Measurements from ENCODE around the gene ATG2B. TPM values are rescaled to one million over a fixed set of nuclear protein-coding genes. Genes with fewer than 3 reads are reported as not detected.

Gene ATG2B
- total and polyA plus RNA-seq, 2 donors (not counting 1 experiment from before 2014, with no cell fraction given) = 8.1 to 39.6 TPM

DNA sequence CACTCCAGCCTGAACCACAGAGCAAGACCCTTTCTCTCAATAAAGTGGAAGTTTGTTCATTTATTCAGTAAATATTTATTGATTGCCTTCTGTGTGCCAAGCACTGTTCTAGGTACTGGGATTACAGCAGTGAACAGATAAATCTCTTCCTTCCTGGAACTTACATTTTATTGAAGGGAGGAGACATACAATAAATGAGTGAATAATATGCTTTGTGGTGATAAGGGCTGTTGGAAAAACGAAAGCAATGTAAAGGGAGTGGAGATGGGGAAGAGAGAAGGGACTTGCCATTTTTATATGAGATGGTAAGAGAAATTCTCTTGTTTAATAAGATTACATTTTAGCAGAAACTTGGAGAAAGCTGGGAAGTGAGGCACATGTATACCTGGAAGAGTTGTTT is 1.8 kb upstream of the ATG2B start:
- Mint-ChIP-seq H3K4me1 (peaks cover 47% of the 10 kb centered on the region), H3K27me3 (no peaks in the 10 kb centered on the region), H3K4me3 (peak overlapping the region; percentile 89), H3K27ac (peak overlapping the region; percentile 32), H3K9me3 (ENCODE audit: insufficient read depth) (no peaks in the 10 kb centered on the region)
- ChIA-PET POLR2A (no interaction called here), CTCF (no interaction called here)
- intact Hi-C loops (cut with micrococcal nuclease) = no loop called here
- H3K4me2 ChIP-seq (replicated peaks; ENCODE audit: low read depth, low read length, poor library complexity, severe bottlenecking) = peak overlapping the region; percentile 97
- peaks cover 93% of the 10 kb centered on the region for H3K79me2 ChIP-seq (ENCODE audit: control insufficient read depth, insufficient read depth, low read length)
- H3K9ac ChIP-seq (ENCODE audit: low read length) = no peak overlapping the region
- H3K27ac ChIP-seq (ENCODE audit: low read length in 2 of 2) = no peak overlapping the region
- H3K27me3 ChIP-seq (replicated peaks in 1 of 4; ENCODE audit: control extremely low read depth in 1 of 4, control insufficient read depth in 3 of 4, insufficient read depth in 4 of 4, low read length in 3 of 4) = no peaks in the 10 kb centered on the region
- no peak for DNase-seq
- no peaks in the 10 kb centered on the region for H3K36me3 ChIP-seq (replicated peaks in 1 of 2; ENCODE audit: control extremely low read depth in 1 of 2, control insufficient read depth in 1 of 2, extremely low read depth in 1 of 2, insufficient read depth in 2 of 2, low read length in 1 of 2)
- peaks cover 25 to 28% of the 10 kb centered on the region in 2 donors for H3K4me1 ChIP-seq (ENCODE audit: control insufficient read depth in 2 of 2, insufficient read depth in 2 of 2, low read length in 2 of 2)
- no peak for ATAC-seq (ENCODE audit: low read depth)
- no CpG with 5 or more reads among the region's 1 CpG for WGBS (ENCODE audit: insufficient coverage)
- no peak overlapping the region for H2AFZ ChIP-seq (ENCODE audit: insufficient read depth, low read depth, low read length, poor library complexity, severe bottlenecking)
- no peak overlapping the region for H3K4me3 ChIP-seq (ENCODE audit: control extremely low read depth in 1 of 5, extremely low read depth in 1 of 5, insufficient read depth in 1 of 5, low read depth in 2 of 5, low read length in 4 of 5)
- no peaks in the 10 kb centered on the region for H3K9me3 ChIP-seq (ENCODE audit: control extremely low read depth in 1 of 3, control insufficient read depth in 2 of 3, insufficient read depth in 1 of 3, low read length in 2 of 3)
- peaks cover 29% of the 10 kb centered on the region for H4K20me1 ChIP-seq (ENCODE audit: control insufficient read depth, insufficient read depth, low read length, poor library complexity, severe bottlenecking)
- TF ChIP-seq, protein P1, sequence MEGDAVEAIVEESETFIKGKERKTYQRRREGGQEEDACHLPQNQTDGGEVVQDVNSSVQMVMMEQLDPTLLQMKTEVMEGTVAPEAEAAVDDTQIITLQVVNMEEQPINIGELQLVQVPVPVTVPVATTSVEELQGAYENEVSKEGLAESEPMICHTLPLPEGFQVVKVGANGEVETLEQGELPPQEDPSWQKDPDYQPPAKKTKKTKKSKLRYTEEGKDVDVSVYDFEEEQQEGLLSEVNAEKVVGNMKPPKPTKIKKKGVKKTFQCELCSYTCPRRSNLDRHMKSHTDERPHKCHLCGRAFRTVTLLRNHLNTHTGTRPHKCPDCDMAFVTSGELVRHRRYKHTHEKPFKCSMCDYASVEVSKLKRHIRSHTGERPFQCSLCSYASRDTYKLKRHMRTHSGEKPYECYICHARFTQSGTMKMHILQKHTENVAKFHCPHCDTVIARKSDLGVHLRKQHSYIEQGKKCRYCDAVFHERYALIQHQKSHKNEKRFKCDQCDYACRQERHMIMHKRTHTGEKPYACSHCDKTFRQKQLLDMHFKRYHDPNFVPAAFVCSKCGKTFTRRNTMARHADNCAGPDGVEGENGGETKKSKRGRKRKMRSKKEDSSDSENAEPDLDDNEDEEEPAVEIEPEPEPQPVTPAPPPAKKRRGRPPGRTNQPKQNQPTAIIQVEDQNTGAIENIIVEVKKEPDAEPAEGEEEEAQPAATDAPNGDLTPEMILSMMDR (IDR thresholded peaks at IDR 0.05) = no peak
- no peak for TF ChIP-seq EZH2 (IDR thresholded peaks at IDR 0.05; ENCODE audit: borderline replicate concordance, insufficient read depth, low read depth, low read length, poor library complexity, severe bottlenecking)

DNA sequence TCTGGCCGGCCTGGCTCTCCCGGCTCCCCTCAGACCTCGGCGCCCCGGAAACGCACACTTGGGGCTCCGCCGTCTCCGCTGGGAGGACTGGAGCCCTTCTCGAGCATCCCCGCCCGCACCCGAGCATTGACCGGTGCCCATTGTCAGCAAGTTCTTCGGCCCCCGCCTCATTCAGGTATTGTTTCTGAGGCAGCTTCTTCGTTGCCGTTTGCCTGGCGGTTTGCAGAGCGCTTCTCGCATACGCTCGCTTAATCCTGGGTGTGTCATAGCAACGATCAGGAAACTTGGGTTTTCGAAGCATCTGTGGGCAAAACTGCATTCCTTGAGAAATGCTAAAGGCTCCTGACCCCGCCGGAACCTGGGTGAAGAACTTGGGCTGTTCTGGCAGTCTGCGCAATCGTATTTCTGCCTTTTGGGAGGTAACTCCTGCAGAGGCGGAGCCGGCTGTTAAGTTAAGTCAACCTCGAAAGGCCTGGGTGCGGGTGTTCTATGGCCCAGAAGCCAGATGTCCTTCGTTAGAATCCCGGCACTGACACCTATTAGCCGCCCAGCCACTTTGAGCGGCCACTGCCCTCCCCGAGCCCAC is 703 bp upstream of the ATG2B start:
- H3K27me3 ChIP-seq (replicated peaks in 1 of 4; ENCODE audit: control extremely low read depth in 1 of 4, control insufficient read depth in 3 of 4, insufficient read depth in 4 of 4, low read length in 3 of 4) = no peaks in the 10 kb centered on the region
- peaks cover 93% of the 10 kb centered on the region for H3K79me2 ChIP-seq (ENCODE audit: control insufficient read depth, insufficient read depth, low read length)
- DNase-seq (no peak), ATAC-seq (ENCODE audit: low read depth) (no peak)
- CTCF ChIA-PET = no interaction called here
- Mint-ChIP-seq H3K9me3 (ENCODE audit: insufficient read depth) (no peaks in the 10 kb centered on the region), H3K27ac (peak overlapping the region; percentile 83), H3K4me3 (peak overlapping the region; percentile 89), H3K27me3 (no peaks in the 10 kb centered on the region), H3K4me1 (peaks cover 50% of the 10 kb centered on the region)
- intact Hi-C loops (cut with micrococcal nuclease) = loop anchor here (1.0 to 2.0 kb wide), 4 partner anchors 27 to 829 kb away; partner anchors contain the start of genes GLRX5 and PAPOLA
- no peaks in the 10 kb centered on the region for H3K9me3 ChIP-seq (ENCODE audit: control extremely low read depth in 1 of 3, control insufficient read depth in 2 of 3, insufficient read depth in 1 of 3, low read length in 2 of 3)
- no peaks in the 10 kb centered on the region for H3K36me3 ChIP-seq (replicated peaks in 1 of 2; ENCODE audit: control extremely low read depth in 1 of 2, control insufficient read depth in 1 of 2, extremely low read depth in 1 of 2, insufficient read depth in 2 of 2, low read length in 1 of 2)
- peak overlapping the region; percentile 75 to 97 (median 90) for H3K4me3 ChIP-seq (ENCODE audit: control extremely low read depth in 1 of 5, extremely low read depth in 1 of 5, insufficient read depth in 1 of 5, low read depth in 2 of 5, low read length in 4 of 5)
- peaks cover 25 to 28% of the 10 kb centered on the region in 2 donors for H3K4me1 ChIP-seq (ENCODE audit: control insufficient read depth in 2 of 2, insufficient read depth in 2 of 2, low read length in 2 of 2)
- H3K27ac ChIP-seq (ENCODE audit: low read length in 2 of 2) = peak overlapping the region; percentile 54 to 98
- peak overlapping the region; percentile 97 for H3K4me2 ChIP-seq (replicated peaks; ENCODE audit: low read depth, low read length, poor library complexity, severe bottlenecking)
- 1% methylated on average over 38 of the region's 38 CpGs for WGBS (ENCODE audit: insufficient coverage)
- TF ChIP-seq EZH2 (IDR thresholded peaks at IDR 0.05; ENCODE audit: borderline replicate concordance, insufficient read depth, low read depth, low read length, poor library complexity, severe bottlenecking) = no peak
- TF ChIP-seq, protein P1 (IDR thresholded peaks at IDR 0.05) = no peak
- H4K20me1 ChIP-seq (ENCODE audit: control insufficient read depth, insufficient read depth, low read length, poor library complexity, severe bottlenecking) = peaks cover 18% of the 10 kb centered on the region
- POLR2A ChIA-PET = interaction anchor here (0.5 kb wide), 1 partner anchor 837 kb away, joined by 3 read pairs; no protein-coding TSS in a partner anchor
- H2AFZ ChIP-seq (ENCODE audit: insufficient read depth, low read depth, low read length, poor library complexity, severe bottlenecking) = peak overlapping the region; percentile 89
- H3K9ac ChIP-seq (ENCODE audit: low read length) = peak overlapping the region; percentile 89
